HepG2 (cell line): ENCODE measurements around the gene BTBD1. TPM values are rescaled to one million over a fixed set of nuclear protein-coding genes. Genes with fewer than 3 reads are reported as not detected.

Experiments
- ARHGAP35 ChIP-seq: sonication (generic); formaldehyde crosslinking; IDR thresholded peaks from 2 replicates; pipeline ENCODE4 v1.9.0; 2022; ENCODE audit warnings: mild to moderate bottlenecking, inconsistent platforms, moderate library complexity, missing genetic modification reagents, borderline replicate concordance
- BCL6 ChIP-seq: IDR thresholded peaks from 2 replicates; pipeline ENCODE4 v1.6.1; 2016; ENCODE audit warnings: missing genetic modification reagents, missing compliant biosample characterization
- BORCS8-MEF2B ChIP-seq: sonication (generic); formaldehyde crosslinking; IDR thresholded peaks from 2 replicates; pipeline ENCODE4 v1.8.0; 2022; ENCODE audit warnings: mild to moderate bottlenecking, missing genetic modification reagents
- CBX5 ChIP-seq: sonication (generic); formaldehyde crosslinking; IDR thresholded peaks from 2 replicates; pipeline ENCODE4 v1.4.0; 2020; ENCODE audit warnings: missing genetic modification reagents, borderline replicate concordance
- EP300 ChIP-seq, 3 experiments: sonication (generic) in 1 of 3; formaldehyde crosslinking in 1 of 3; IDR thresholded peaks; 2 replicates each; pipeline versions ENCODE4 v1.5.1 to v1.6.1; 2011 to 2020; ENCODE audit warnings: low read depth in 2 of 3, low read length in 2 of 3, borderline replicate concordance in 1 of 3, improper control_type of control experiment in 1 of 3, mild to moderate bottlenecking in 1 of 3, missing genetic modification reagents in 1 of 3, moderate library complexity in 1 of 3
- ERF ChIP-seq: IDR thresholded peaks from 2 replicates; pipeline ENCODE4 v1.6.1; 2018; ENCODE audit warnings: missing biosample characterization, missing genetic modification reagents
- GATAD1 ChIP-seq: IDR thresholded peaks from 2 replicates; pipeline ENCODE4 v1.6.1; 2016; ENCODE audit warnings: missing genetic modification reagents, missing compliant biosample characterization
- HIVEP1 ChIP-seq: sonication (generic); formaldehyde crosslinking; IDR thresholded peaks from 2 replicates; pipeline ENCODE4 v1.4.0; 2020; ENCODE audit warnings: mild to moderate bottlenecking, missing genetic modification reagents
- KAT7 ChIP-seq: IDR thresholded peaks from 2 replicates; pipeline ENCODE4 v1.6.1; 2018; ENCODE audit warnings: borderline replicate concordance, missing compliant biosample characterization
- KDM2A ChIP-seq: sonication (generic); formaldehyde crosslinking; IDR thresholded peaks from 2 replicates; pipeline ENCODE4 v1.4.0; 2020; ENCODE audit warnings: low read depth, missing genetic modification reagents, borderline replicate concordance
- KLF12 ChIP-seq: sonication (generic); formaldehyde crosslinking; IDR thresholded peaks from 2 replicates; pipeline ENCODE4 v1.4.0; 2020; ENCODE audit warnings: missing genetic modification reagents, borderline replicate concordance
- KLF13 ChIP-seq: sonication (generic); formaldehyde crosslinking; IDR thresholded peaks from 2 replicates; pipeline ENCODE4 v1.4.0; 2020; ENCODE audit warnings: mild to moderate bottlenecking, missing genetic modification reagents
- KLF15 ChIP-seq: sonication (generic); formaldehyde crosslinking; IDR thresholded peaks from 2 replicates; pipeline ENCODE4 v1.8.1; 2023; ENCODE audit warnings: borderline replicate concordance, mild to moderate bottlenecking, inconsistent platforms, missing genetic modification reagents, mixed read lengths
- RBFOX2 ChIP-seq: fragments of 200-400 bp; formaldehyde crosslinking; IDR thresholded peaks from 2 replicates; pipeline ENCODE4 v1.6.1; 2017; ENCODE audit warnings: low read depth, mild to moderate bottlenecking, low read length
- REL ChIP-seq: sonication (generic); formaldehyde crosslinking; conservative IDR thresholded peaks from 2 replicates; pipeline ENCODE4 v1.8.0; 2022; ENCODE audit warnings: mild to moderate bottlenecking, missing genetic modification reagents, moderate library complexity
- RFX3 ChIP-seq: IDR thresholded peaks from 2 replicates; pipeline ENCODE4 v1.6.1; 2016; ENCODE audit warnings: missing biosample characterization, missing genetic modification reagents
- RXRA ChIP-seq: sonication (generic); formaldehyde crosslinking; IDR thresholded peaks from 2 replicates; pipeline ENCODE4 v1.5.1; 2020; ENCODE audit warnings: missing genetic modification reagents
- SAP130 ChIP-seq: IDR thresholded peaks from 2 replicates; pipeline ENCODE4 v1.6.1; 2016; ENCODE audit warnings: low read depth
- SP5 ChIP-seq: IDR thresholded peaks from 2 replicates; pipeline ENCODE4 v1.6.1; 2016; ENCODE audit warnings: low read depth, borderline replicate concordance
- TEAD3 ChIP-seq: optimal IDR thresholded peaks from 2 replicates; pipeline ENCODE3; 2016; ENCODE audit warnings: borderline replicate concordance
- TMF1 ChIP-seq: sonication (generic); formaldehyde crosslinking; IDR thresholded peaks from 2 replicates; pipeline ENCODE4 v1.8.1; 2022; ENCODE audit warnings: low read depth, missing genetic modification reagents
- ZKSCAN8 ChIP-seq: IDR thresholded peaks from 2 replicates; pipeline ENCODE4 v1.6.1; 2016; ENCODE audit warnings: borderline replicate concordance, missing genetic modification reagents, missing compliant biosample characterization
- ZNF20 ChIP-seq: sonication (generic); formaldehyde crosslinking; IDR thresholded peaks from 2 replicates; pipeline ENCODE4 v1.4.0; 2020; ENCODE audit warnings: mild to moderate bottlenecking, moderate library complexity, missing genetic modification reagents
- ZNF331 ChIP-seq: sonication (generic); formaldehyde crosslinking; IDR thresholded peaks from 2 replicates; pipeline ENCODE4 v1.4.0; 2020; ENCODE audit warnings: missing genetic modification reagents
- ZNF670 ChIP-seq: sonication (generic); formaldehyde crosslinking; IDR thresholded peaks from 2 replicates; pipeline ENCODE4 v1.8.0; 2022; ENCODE audit warnings: mild to moderate bottlenecking, missing genetic modification reagents, borderline replicate concordance
- ZNF772 ChIP-seq: sonication (generic); formaldehyde crosslinking; IDR thresholded peaks from 2 replicates; pipeline ENCODE4 v1.5.0; 2020; ENCODE audit warnings: mild to moderate bottlenecking, missing genetic modification reagents
- polyA plus RNA-seq, 8 experiments: library from polyadenylated mRNA; depleted of rRNA in 3 of 8; stranded (reverse) in 7 of 8; unstranded in 1 of 8; fragments of >200 nt; fragmentation: Illumina TruSeq in 4 of 8; extraction: Trizol in 4 of 8; gene quantifications; 2 replicates each; pipeline versions ENCODE4 v1.2.1 to v1.2.3, GENCODE V29; 2011 to 2016; ENCODE audit warnings: low read depth in 4 of 8, missing spikeins in 1 of 8, mixed read lengths in 1 of 8; ENCODE audit not compliant: insufficient read depth in 1 of 8
- total RNA-seq, 5 experiments: library from RNA; depleted of rRNA; stranded (reverse); fragments of >200 nt; fragmentation: Illumina TruSeq; extraction: Trizol; gene quantifications; 2 replicates each; pipeline ENCODE4 v1.2.3, GENCODE V29; 2016; ENCODE audit warnings: low read depth in 1 of 5
- TF ChIP-seq, protein P1 (sequence below): sonication (generic); formaldehyde crosslinking; IDR thresholded peaks from 2 replicates; pipeline ENCODE4 v1.4.0; 2020; ENCODE audit warnings: mild to moderate bottlenecking, low read depth, missing genetic modification reagents
- TF ChIP-seq, protein P2 (sequence below): IDR thresholded peaks from 2 replicates; pipeline ENCODE4 v1.6.1; 2016

BTBD1 gene
- total and polyA plus RNA-seq, 2 of the 13 experiments (the other 11 are each of a cell fraction or from before 2014, with no cell fraction given): 32.1 to 53.9 TPM

DNA sequence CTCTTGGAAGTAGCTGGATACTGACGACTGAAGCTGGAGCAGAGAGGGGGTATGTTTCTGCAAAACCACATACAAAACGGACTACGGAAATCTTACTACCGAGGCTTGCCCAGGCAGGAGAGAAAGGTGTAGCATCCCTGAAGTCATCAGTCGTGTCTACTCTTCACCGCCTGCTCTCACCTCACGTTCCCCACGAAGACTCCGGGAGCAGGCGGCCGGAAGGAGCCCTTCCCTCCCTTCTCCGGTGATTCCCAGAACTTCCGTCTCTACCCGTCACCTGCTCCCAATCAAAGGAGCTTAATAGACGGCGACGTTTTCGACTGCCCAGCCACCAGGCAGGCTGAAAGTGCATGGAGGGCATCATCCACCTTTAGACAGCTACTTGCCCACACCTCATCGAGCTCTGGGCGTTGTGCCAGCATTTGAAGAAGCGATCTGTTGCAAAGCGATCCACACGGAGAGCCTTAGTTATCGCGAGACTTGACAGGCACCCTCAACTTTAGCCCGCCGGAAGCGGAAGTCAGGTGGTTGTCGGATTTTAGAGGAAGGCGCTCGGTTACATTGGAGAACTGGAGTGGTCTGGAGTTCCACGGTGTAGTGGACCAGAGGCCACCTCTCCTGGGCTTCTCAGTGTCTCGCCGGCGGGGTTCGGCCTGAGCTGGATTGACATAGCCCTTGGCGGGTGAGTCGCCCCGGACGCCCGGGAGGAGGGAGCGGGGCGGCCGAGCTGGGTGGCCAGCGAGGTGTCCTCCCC lies 81.2 kb downstream of the BTBD1 start, which contains the start of gene RAMAC (continued):
- TF ChIP-seq ZNF331 (CRISPR knock-in tag): peak; percentile 76
- no peak for TF ChIP-seq SP5 (CRISPR knock-in tag)
- TF ChIP-seq KLF12 (CRISPR knock-in tag): no peak
- peak; percentile 96 for TF ChIP-seq REL (CRISPR knock-in tag)
- TF ChIP-seq TMF1: peak; percentile 91
- TF ChIP-seq, protein P1, sequence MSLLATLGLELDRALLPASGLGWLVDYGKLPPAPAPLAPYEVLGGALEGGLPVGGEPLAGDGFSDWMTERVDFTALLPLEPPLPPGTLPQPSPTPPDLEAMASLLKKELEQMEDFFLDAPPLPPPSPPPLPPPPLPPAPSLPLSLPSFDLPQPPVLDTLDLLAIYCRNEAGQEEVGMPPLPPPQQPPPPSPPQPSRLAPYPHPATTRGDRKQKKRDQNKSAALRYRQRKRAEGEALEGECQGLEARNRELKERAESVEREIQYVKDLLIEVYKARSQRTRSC: peak; percentile 94
- peak; percentile 96 for TF ChIP-seq SAP130 (CRISPR knock-in tag)
- TF ChIP-seq GATAD1 (CRISPR knock-in tag): peak; percentile 93
- peak; percentile 83; the same call in 1 of the 2 replicates for TF ChIP-seq ZNF20
- peak; percentile 54; the same call in 1 of the 2 replicates for TF ChIP-seq CBX5 (CRISPR knock-in tag)
- peak; percentile 62 for TF ChIP-seq RBFOX2
- TF ChIP-seq RFX3 (CRISPR knock-in tag): no peak
- TF ChIP-seq ZNF772 (CRISPR knock-in tag): no peak
- TF ChIP-seq KDM2A (CRISPR knock-in tag): peak; percentile 91; the same call in 1 of the 2 replicates
- 0 out of 2 replicates have a peak, but pooled peaks have one; percentile 32 for TF ChIP-seq ZNF670 (CRISPR knock-in tag)
- TF ChIP-seq ZKSCAN8 (CRISPR knock-in tag): no peak
- TF ChIP-seq HIVEP1 (CRISPR knock-in tag): peak; percentile 85
- TF ChIP-seq TEAD3 (CRISPR knock-in tag): peak; percentile 11
- peak; percentile 59; the same call in 1 of the 2 replicates for TF ChIP-seq KLF13 (CRISPR knock-in tag)
- TF ChIP-seq BCL6: peak; percentile 12; the same call in 1 of the 2 replicates
- TF ChIP-seq, protein P2, sequence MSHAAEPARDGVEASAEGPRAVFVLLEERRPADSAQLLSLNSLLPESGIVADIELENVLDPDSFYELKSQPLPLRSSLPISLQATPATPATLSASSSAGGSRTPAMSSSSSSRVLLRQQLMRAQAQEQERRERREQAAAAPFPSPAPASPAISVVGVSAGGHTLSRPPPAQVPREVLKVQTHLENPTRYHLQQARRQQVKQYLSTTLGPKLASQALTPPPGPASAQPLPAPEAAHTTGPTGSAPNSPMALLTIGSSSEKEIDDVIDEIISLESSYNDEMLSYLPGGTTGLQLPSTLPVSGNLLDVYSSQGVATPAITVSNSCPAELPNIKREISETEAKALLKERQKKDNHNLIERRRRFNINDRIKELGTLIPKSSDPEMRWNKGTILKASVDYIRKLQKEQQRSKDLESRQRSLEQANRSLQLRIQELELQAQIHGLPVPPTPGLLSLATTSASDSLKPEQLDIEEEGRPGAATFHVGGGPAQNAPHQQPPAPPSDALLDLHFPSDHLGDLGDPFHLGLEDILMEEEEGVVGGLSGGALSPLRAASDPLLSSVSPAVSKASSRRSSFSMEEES (CRISPR knock-in tag): peak; percentile 55
- peak; percentile 62 for TF ChIP-seq RXRA
- peak; percentile 78 for TF ChIP-seq ERF (CRISPR knock-in tag)
- peak; percentile 89; the same call in 1 of the 2 replicates for TF ChIP-seq ARHGAP35 (CRISPR knock-in tag)
- no peak for TF ChIP-seq EP300 (IDR thresholded peaks at IDR 0.05; ENCODE audit: low read depth in 2 of 2, low read length in 2 of 2)
- TF ChIP-seq EP300 (CRISPR knock-in tag; IDR thresholded peaks at IDR 0.05; ENCODE audit: borderline replicate concordance): 0 out of 2 replicates have a peak, but pooled peaks have one; percentile 21
- TF ChIP-seq KAT7 (CRISPR knock-in tag): peak; percentile 81; the same call in 1 of the 2 replicates
- TF ChIP-seq KLF15 (CRISPR knock-in tag): peak; percentile 79; the same call in 1 of the 2 replicates
- peak; percentile 92 for TF ChIP-seq BORCS8-MEF2B
